HG03442 (cell line): ENCODE results near the gene FAM76A.
"Not testable (repeated sequence)": the region's sequence is repeated elsewhere in the genome, so short reads cannot be mapped to it uniquely, and the experiment has no call there.

Source experiments
- ATAC-seq: cut with Tn5 transposase; IDR thresholded peaks from one replicate; pipeline ENCODE4 v1.9.1; 2021; ENCODE audit warnings: mild to moderate bottlenecking, moderate library complexity; ENCODE audit not compliant: unreplicated experiment

FAM76A gene

DNA sequence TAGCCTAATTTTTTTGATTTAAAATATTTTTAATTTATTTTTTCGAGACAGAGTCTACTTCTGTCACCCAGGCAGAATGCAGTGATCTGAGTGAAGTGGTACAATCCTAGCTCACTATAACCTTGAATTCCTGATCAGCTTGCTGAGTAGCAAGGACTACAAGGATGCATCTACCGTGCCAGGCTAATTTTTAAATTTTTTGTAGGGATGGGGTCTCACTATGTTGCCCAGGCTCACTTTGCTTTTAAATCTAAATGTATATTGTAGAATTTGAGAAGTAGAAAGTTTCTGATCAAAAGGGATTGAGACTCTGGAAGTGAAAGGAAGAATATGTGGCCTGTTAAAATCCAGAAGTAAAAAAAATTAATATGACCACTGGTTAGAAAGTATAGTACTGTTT is 48.9 kb downstream of the FAM76A start:
- ATAC-seq: no peak

DNA sequence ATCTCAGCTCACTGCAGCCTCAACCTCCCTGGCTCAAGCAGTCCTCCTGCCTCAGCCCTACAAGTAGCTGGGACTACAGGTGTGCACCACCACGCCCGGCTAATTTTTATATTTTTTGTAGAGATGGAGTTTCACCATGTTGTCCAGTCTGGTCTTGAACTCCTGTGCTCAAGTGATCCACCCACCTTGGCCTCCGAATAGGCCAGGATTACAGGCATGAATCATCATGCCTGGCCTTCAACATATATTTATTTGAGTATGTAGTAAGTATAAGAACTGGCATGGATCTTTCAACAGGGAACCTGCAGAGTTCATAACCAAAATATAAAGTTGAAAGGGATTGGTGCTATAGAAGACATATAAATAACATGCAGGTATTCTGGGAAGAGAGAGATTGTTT is 49.6 kb downstream of the FAM76A start:
- ATAC-seq: not testable (repeated sequence)

DNA sequence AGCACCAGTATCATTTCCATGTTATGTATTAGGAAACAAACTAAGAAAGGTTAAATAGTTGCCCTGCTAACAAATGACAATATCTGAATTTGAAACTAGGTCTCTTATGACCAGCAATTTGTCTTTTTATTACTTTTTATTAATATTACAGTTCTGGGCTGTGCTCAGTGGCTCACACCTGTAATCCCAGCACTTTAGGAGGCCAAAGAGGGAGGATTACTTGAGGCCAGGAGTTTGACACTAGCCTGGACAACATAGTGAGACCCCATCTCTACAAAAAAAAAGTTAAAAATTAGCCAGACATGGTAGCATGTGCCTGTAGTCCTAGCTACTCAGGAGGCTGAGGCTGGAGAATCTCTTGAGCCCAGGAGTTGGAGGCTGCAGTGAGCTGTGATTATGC is 50.5 kb downstream of the FAM76A start:
- not testable (repeated sequence) for ATAC-seq

DNA sequence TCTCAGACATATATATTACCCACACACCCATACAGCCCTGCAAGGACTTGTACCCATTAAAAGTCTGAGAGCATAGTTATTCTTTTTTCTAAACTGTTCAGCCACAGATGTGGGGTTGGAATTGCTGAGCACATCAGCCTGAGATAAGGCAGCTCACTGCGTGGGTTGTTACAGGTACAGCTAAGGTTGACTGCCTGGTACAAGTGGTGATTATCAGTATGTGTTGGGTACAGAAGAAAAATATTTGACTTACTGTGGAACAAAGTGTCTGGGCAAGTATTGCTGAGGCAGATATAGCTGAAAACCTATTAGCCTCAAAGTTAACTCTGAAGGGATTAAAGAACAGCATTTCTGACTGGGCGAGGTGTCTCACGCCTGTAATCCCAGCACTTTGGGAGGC is 52.3 kb downstream of the FAM76A start:
- ATAC-seq: no peak

DNA sequence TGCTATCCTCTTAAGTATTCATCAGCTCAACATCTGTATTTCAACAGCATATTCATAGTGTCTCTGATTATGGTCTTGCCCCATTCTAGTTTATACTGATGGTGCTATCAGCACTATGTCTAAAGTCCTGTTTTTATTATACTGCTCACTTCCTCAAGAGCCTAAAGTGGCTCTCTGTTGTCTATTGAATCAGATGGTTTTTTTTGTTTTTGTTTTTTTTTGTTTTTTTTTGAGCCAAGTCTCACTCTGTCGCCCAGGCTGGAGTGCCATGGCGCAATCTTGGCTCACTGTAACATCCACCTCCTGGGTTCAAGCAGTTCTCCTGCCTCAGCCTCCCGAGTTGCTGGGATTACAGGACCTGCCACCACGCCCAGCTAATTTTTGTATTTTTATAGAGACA is 53.4 kb downstream of the FAM76A start:
- ATAC-seq: no peak

DNA sequence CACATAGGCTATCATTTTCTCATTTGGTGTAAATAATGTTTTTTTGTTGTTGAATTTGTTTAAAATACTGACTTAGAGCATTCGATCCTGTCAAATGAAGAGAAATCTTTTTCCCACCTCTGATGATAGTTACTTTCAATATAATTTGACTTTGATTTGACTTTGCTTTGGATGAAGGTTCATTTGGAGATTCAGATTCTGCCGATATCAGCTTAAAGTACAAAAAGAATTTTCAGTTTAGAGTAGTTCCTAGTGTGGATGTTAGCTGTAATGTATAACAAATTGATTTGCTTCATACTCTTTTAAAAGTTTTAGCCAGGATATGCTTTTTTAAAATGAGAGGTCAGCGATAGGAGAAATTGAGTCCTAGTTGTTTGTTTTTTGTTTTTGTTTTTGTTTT is 57.2 kb downstream of the FAM76A start:
- no peak for ATAC-seq

DNA sequence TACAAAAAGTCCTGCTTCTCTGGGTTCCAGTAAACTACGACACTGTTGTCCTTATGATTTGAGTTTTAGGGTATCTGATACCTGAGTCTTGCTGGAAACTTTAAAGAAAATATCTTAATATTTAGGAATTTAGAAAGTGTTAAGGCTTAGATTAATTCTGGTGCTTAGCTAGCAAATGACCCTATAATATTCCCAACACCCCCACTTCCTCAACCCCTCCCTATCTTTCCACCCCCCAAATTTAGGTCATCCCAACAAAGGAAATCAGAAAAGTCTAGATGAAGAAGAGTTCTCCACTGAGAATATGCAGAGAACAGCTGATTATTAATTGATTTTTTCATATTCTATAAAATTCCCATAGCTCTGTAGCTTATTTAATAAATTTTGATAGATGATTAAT is 58.9 kb downstream of the FAM76A start:
- no peak for ATAC-seq

DNA sequence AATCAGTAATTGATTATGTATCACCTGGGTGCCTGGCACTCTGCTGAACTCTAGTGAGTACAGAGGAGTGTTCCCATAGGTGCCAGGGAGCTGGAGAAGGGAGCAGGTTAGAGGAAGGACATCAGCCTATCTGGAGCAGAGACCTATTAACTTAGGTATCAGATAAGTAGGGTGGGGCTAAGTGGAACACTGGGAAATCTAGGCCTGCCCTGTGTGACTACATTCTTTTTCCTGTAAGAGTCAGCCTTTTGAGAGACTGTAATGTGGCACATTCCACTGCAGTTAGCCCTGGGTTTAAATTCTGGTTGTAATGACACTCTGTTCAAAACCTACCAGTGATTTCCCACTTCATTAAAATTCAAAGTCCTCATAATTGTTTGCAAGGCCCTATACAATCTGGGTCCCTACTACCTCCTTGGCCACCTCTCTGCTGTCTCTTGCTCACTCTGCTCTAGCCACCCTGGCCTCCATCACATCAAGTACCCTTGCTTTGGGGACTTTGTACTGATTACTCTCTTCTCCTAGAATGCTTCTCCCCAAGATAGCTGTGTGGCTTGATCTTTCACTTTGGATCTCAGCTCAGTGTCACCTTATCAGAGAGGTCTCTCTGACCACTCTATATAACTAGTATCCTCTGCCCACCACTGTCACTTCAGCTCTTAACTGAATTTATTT is 60.2 kb downstream of the FAM76A start:
- ATAC-seq: no peak

DNA sequence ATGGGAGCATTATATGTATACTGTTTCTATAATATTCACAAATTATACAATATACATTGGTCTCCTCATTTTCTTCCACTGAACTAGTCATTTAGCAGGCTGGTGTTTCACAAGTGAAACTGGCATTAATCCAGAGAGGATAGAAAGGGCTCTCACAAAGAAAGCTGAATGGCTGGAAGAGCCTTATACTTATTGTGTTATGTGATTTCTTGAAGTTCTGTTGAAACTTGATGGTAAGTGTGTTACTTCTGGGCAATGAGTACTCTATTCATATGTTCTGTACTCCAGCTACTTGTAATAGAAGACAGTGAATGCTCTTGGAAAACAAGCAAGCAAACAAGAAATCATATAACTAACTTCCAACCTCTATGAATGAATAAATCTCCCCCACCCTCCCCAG is 62.1 kb downstream of the FAM76A start:
- no peak for ATAC-seq

DNA sequence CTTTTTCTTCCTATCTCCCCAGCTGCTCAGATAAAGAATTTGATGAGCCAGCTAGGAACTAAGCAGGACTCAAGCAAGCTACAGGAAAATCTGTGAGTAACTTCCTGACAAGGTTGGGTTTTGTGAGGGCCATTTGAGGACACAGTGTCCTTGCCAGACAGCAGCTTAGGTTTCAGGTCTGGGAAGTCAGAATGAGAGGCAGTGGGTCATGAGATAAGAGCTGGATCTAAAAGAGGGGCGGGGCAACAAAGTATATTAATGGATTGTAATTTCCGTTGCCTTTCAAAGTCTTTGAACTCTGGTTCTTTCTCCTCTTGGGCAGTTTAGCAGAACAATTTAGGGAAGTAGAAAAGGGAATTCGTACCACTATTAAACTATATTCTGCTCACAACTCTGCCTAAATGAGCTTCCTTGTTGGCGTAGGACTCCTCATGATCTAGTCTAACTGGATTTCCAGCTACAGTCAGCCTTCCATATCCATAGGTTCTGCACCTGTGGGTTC is 63.8 kb downstream of the FAM76A start:
- ATAC-seq: no peak

DNA sequence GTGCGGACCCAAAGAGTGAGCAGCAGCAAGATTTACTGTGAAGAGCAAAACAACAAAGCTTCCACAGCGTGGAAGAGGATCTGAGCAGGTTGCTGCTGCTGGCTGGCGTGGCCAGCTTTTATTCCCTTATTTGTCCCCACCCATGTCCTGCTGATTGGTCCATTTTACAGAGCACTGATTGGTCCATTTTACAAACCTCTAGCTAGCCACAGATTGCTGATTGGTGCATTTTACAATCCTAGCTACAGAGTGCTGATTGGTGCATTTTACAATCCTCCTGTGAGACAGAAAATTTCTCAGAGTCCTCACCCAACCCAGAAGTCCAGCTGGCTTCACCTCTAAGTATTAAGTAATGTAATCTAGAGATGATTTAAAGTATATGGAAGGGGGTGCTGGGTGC is 64.5 kb downstream of the FAM76A start:
- ATAC-seq: not testable (repeated sequence)

DNA sequence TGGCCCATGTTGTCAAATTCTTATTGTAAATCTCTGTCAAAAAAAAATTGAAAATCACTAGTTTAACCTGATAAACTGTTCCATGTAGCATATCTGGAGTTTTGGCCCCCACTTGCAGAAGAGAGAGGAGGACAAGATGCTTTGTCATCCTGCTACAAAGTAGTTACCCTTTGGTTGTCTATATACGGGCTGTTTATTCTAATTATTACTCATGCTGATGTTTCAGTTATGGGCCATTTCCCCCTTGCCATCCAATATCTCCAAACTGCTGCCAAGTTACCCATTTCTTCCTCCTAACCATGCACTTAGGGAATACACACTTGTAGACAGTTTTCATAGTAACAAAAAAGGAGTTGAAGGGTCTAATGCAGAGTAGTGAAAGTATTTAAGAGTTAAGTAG is 69.8 kb downstream of the FAM76A start:
- ATAC-seq: no peak

DNA sequence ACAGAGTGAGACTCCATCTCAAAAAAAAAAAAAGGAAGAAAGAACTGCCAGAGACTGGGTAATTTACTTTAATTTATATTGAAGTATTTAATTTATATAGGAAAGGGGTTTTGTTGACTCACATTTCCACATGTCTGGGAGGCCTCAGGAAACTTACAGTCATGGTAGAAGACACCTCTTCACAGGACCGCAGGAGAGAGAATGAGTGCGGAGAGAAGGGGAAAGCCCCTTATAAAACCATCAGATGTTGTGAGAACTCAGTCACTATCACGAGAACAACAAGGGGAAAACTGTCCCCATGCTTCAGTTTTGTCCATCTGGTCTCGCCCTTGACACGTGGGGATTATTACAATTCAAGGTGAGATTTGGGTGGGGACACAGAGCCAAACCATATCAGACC is 79.0 kb downstream of the FAM76A start:
- ATAC-seq: no peak

DNA sequence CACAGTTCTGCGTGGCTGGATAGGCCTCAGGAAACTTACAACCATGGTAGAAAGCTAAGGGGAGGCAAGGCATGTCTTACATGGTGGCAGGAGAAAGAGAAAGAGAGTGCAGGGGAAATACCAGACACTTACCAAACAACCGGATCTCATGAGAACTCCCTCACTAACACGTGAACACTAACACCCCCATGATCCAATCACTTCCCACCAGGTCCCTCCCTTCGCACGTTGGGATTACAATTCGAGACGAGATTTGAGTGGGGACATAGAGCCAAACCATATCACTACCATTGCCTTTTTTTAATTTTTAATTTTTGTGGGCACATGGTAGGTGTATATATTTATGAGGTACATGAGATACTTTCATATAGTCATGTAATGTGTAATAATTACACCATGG is 81.0 kb downstream of the FAM76A start:
- no peak for ATAC-seq

DNA sequence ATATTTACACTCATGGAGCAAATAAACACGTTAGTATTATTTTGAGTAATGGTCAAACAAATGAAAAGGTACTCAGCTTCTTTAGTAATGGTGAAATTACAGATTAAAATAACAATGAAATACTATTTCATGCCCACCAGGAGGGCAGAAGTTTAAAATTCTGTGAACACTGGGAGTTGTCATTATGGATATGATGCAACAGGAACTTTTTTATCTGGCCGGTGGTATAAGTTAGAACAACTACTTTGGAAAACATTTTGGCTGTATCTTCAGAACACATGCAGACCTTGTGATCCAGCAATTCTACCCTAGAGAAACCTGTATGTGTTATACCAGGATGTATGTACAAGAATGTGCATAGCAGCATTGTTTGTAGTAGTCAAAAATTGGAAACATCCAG is 81.6 kb downstream of the FAM76A start:
- no peak for ATAC-seq

DNA sequence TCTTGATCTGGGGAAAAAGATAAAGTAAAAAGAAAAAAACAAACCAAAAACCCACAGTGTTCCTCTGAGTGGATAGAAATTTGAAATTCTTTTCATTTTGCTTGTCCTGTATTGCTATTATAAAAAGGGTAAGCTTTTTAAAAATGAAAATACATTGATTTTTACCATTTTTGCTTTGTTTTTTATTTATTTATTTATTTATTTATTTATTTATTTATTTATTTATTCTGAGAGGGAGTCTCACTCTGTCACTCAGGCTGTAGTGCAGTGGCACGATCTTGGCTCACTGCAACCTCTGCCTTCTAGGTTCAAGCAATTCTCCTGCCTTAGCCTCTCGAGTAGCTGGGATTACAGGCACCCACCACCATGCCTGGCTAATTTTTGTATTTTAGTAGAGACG is 82.4 kb downstream of the FAM76A start:
- ATAC-seq: not testable (repeated sequence)

DNA sequence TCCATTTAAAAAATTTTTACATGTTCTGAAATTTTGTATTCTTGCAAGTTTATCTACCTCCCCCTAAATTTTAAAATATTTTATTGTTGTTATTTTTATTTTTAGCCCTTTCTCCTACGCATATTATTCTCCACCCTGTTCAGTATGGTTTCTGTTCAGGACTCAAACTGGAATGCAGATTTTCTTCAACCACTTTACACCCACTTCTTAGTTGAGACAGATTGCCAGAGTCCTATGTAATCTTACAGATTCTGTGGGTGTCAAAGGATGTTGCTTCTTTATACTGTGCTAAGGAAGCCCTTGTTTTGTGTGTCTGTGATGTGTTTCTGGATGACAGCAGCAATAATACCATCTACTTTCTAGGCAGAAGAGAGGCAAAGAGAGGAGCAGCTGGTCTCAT is 84.1 kb downstream of the FAM76A start:
- ATAC-seq: no peak

DNA sequence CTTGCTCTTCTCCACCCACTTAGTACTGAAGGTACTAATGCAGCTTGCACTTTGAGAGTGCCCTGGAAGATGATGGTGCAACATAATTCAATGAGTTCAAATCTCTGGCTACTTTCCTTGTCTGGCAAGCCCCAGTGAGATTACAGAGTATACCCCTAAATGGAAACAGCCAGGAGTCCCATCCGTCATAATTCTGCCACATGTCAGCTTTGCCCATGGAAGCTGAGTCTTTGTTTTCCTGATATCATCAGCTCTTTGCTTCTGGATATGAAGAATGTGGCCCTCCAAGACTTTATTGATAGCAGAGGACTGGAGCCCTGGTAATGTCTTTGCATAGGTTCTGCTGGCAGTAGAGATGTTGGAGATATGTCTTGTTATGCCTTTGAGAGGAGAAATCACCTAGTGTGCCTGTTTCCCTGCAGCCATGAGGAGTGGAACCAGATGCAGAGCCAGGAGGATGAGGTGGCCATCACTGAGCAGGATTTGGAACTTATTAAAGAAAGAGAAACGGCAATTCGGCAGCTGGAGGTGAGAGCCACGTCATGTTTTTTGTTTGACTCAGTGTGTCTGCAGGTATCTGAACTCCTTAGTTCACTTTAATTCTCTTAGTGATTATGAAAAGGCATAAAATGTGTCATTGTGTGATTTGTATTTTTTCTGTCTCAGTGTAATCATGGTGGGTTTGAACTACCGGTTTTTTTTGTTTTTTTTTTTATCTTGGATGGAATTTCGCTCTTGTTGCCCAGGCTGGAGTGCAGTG is 86.2 kb downstream of the FAM76A start:
- ATAC-seq: no peak
